CD14-positive monocyte (primary cell): ENCODE measurements around the gene PLPPR3. TPM values are rescaled to one million over a fixed set of nuclear protein-coding genes. Genes with fewer than 3 reads are reported as not detected.

Experiments
- DNase-seq, 3 donors: peaks; one replicate each; pipeline ENCODE4 v3.0.0-alpha.2; 2011 to 2022
- H2AFZ ChIP-seq: 2 replicates; pipeline ENCODE4 v1.6.0; 2012; ENCODE audit warnings: mild to moderate bottlenecking, low read depth, low read length, inconsistent platforms; ENCODE audit not compliant: insufficient read depth, poor library complexity, severe bottlenecking
- H3K27ac ChIP-seq, 2 donors: 1 replicate in 1 of 2; 2 replicates in 1 of 2; pipeline ENCODE4 v1.5.1; 2012 to 2013; ENCODE audit warnings: low read length in 2 of 2, control low read depth in 1 of 2, inconsistent platforms in 1 of 2, low read depth in 1 of 2, mild to moderate bottlenecking in 1 of 2
- H3K27me3 ChIP-seq, 2 donors: one replicate each; pipeline versions ENCODE4 v1.6.0 to v1.6.1; 2011 to 2013; ENCODE audit warnings: low read length in 2 of 2; ENCODE audit not compliant: control insufficient read depth in 2 of 2, insufficient read depth in 2 of 2
- H3K36me3 ChIP-seq, 2 donors: replicated peaks in 1 of 2; 1 replicate in 1 of 2; 2 replicates in 1 of 2; pipeline versions ENCODE4 v1.5.1 to v1.6.1; 2012 to 2013; ENCODE audit warnings: low read length in 2 of 2, control low read depth in 1 of 2, inconsistent platforms in 1 of 2, mild to moderate bottlenecking in 1 of 2; ENCODE audit not compliant: insufficient read depth in 2 of 2, control insufficient read depth in 1 of 2
- H3K4me1 ChIP-seq, 2 donors: 1 replicate in 1 of 2; 2 replicates in 1 of 2; pipeline versions ENCODE4 v1.5.1 to v1.6.1; 2012 to 2013; ENCODE audit warnings: low read length in 2 of 2, control low read depth in 1 of 2, inconsistent platforms in 1 of 2, mild to moderate bottlenecking in 1 of 2, moderate library complexity in 1 of 2; ENCODE audit not compliant: insufficient read depth in 2 of 2, control insufficient read depth in 1 of 2
- H3K4me2 ChIP-seq: replicated peaks from 2 replicates; pipeline ENCODE3; 2012; ENCODE audit warnings: low read length, moderate library complexity, mild to moderate bottlenecking; ENCODE audit not compliant: poor library complexity, severe bottlenecking; ENCODE audit errors: extremely low read depth
- H3K4me3 ChIP-seq, 3 experiments: fragments of 200-600 bp in 1 of 3; sonication (generic) in 1 of 3; replicated peaks in 1 of 3; 1 replicate in 2 of 3; 2 replicates in 1 of 3; pipeline ENCODE4 v1.5.1; 2011 to 2013; ENCODE audit warnings: low read length in 3 of 3, mild to moderate bottlenecking in 3 of 3, control low read depth in 2 of 3, low read depth in 2 of 3, inconsistent platforms in 1 of 3, moderate library complexity in 1 of 3
- H3K79me2 ChIP-seq: 2 replicates; pipeline ENCODE4 v1.6.0; 2012; ENCODE audit warnings: mild to moderate bottlenecking, control low read depth, inconsistent platforms, low read length, moderate library complexity; ENCODE audit not compliant: insufficient read depth
- H3K9ac ChIP-seq: 2 replicates; pipeline ENCODE4 v1.6.0; 2017; ENCODE audit warnings: low read length, mild to moderate bottlenecking; ENCODE audit not compliant: insufficient read depth, poor library complexity, severe bottlenecking
- H3K9me3 ChIP-seq, 2 donors: replicated peaks in 1 of 2; 1 replicate in 1 of 2; 2 replicates in 1 of 2; pipeline versions ENCODE4 v1.5.1 to v1.6.1; 2012 to 2013; ENCODE audit warnings: low read length in 2 of 2, control low read depth in 1 of 2; ENCODE audit not compliant: control insufficient read depth in 1 of 2, insufficient read depth in 1 of 2
- H4K20me1 ChIP-seq: 2 replicates; pipeline ENCODE4 v1.6.0; 2012; ENCODE audit warnings: mild to moderate bottlenecking, low read length, control low read depth, moderate library complexity; ENCODE audit not compliant: insufficient read depth
- H3K27ac Mint-ChIP-seq, 7 donors: one replicate each; pipeline ENCODE4 v1.8.0; 2020; ENCODE audit warnings: mild to moderate bottlenecking in 7 of 7, mixed read lengths in 7 of 7, moderate library complexity in 6 of 7, inconsistent platforms in 2 of 7
- H3K27me3 Mint-ChIP-seq, 3 donors: one replicate each; pipeline ENCODE4 v1.8.0; 2021 to 2022; ENCODE audit warnings: low read depth in 3 of 3, mild to moderate bottlenecking in 3 of 3, mixed read lengths in 3 of 3, moderate library complexity in 3 of 3, inconsistent platforms in 1 of 3
- H3K36me3 Mint-ChIP-seq, 2 donors: one replicate each; pipeline ENCODE4 v1.8.0; 2020; ENCODE audit warnings: mixed read lengths in 2 of 2, inconsistent platforms in 1 of 2, mild to moderate bottlenecking in 1 of 2
- H3K4me1 Mint-ChIP-seq: one replicate; pipeline ENCODE4 v1.8.0; 2020; ENCODE audit warnings: mild to moderate bottlenecking, mixed read lengths
- H3K4me3 Mint-ChIP-seq, 2 donors: one replicate each; pipeline ENCODE4 v1.8.0; 2020; ENCODE audit warnings: mild to moderate bottlenecking in 2 of 2, mixed read lengths in 2 of 2, moderate library complexity in 1 of 2
- H3K9me3 Mint-ChIP-seq, 7 donors: one replicate each; pipeline ENCODE4 v1.8.0; 2020 to 2022; ENCODE audit warnings: mixed read lengths in 7 of 7, mild to moderate bottlenecking in 6 of 7, moderate library complexity in 6 of 7, inconsistent platforms in 2 of 7
- WGBS: methylation state at CpG from one replicate; pipeline ENCODE4 v1.1.5; 2013; ENCODE audit warnings: missing lambda C conversion rate; ENCODE audit not compliant: insufficient coverage; 5-methylcytosine and 5-hydroxymethylcytosine counted together
- intact Hi-C, 2 donors: fragments of 100-400 bp; cut with micrococcal nuclease; formaldehyde crosslinking; loops; one replicate each; pipeline versions ENCODE4 v1.15.0 to v1.15.1; 2023
- polyA plus RNA-seq, 3 donors: library from polyadenylated mRNA; depleted of rRNA in 1 of 3; unstranded in 2 of 3; stranded (reverse) in 1 of 3; fragments of 300-500 nt in 2 of 3; fragments of >200 nt in 1 of 3; fragmentation: Illumina TruSeq in 2 of 3; gene quantifications; 1 replicate in 2 of 3; 2 replicates in 1 of 3; pipeline ENCODE4 v1.2.3, GENCODE V29; 2012 to 2021
- TF ChIP-seq, protein P1 (sequence below): fragments of 200-600 bp; IDR thresholded peaks from one replicate; pipeline ENCODE4 v1.8.0; 2022; ENCODE audit warnings: antibody characterized with exemption, mild to moderate bottlenecking

PLPPR3 gene
- polyA plus RNA-seq, 3 donors = 1.2 TPM; not detected in 2

DNA sequence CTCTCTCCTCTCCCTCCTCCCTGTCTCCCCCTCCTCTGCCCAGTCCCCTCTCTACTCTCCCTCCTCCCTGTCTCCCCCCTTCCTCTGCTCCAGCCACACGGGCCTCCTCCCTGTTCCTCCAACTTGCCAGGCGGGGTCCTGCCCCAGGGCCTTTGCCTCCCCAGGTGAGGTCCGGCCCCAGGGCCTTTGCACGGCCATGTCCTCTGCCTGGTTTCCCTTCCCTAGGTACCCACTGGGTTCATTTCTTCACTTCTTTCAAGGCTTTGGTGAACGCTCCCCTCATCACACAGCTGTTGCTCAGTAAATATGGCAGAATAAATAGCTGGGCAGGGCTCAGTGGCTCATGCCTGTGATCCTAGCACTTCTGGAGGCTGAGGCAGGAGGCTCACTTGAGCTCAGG lies 49.7 kb downstream of the PLPPR3 start:
- TF ChIP-seq, protein P1, sequence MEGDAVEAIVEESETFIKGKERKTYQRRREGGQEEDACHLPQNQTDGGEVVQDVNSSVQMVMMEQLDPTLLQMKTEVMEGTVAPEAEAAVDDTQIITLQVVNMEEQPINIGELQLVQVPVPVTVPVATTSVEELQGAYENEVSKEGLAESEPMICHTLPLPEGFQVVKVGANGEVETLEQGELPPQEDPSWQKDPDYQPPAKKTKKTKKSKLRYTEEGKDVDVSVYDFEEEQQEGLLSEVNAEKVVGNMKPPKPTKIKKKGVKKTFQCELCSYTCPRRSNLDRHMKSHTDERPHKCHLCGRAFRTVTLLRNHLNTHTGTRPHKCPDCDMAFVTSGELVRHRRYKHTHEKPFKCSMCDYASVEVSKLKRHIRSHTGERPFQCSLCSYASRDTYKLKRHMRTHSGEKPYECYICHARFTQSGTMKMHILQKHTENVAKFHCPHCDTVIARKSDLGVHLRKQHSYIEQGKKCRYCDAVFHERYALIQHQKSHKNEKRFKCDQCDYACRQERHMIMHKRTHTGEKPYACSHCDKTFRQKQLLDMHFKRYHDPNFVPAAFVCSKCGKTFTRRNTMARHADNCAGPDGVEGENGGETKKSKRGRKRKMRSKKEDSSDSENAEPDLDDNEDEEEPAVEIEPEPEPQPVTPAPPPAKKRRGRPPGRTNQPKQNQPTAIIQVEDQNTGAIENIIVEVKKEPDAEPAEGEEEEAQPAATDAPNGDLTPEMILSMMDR = no peak
- no peak overlapping the region for H3K4me3 Mint-ChIP-seq
- H3K36me3 ChIP-seq = no peaks in the 10 kb centered on the region
- H3K27ac ChIP-seq = no peak overlapping the region
- H3K36me3 Mint-ChIP-seq = no peaks in the 10 kb centered on the region
- H3K4me1 ChIP-seq = peaks cover 0 to 3% of the 10 kb centered on the region in 2 donors
- peaks cover 0 to 3% (median 0%) of the 10 kb centered on the region in 7 donors for H3K9me3 Mint-ChIP-seq
- H3K9me3 ChIP-seq = no peaks in the 10 kb centered on the region
- no peak overlapping the region for H3K9ac ChIP-seq
- peaks cover 4% of the 10 kb centered on the region for H3K4me1 Mint-ChIP-seq
- no peak overlapping the region for H3K4me2 ChIP-seq
- intact Hi-C loops = loop anchor here (5.0 to 10.0 kb wide), 3 partner anchors 80 to 213 kb away; partner anchors contain the start of genes WDR18 (in 2 of the 2) and ELANE (in 1 of the 2)
- no peak for DNase-seq
- no peaks in the 10 kb centered on the region for H4K20me1 ChIP-seq
- no peaks in the 10 kb centered on the region for H3K27me3 ChIP-seq
- no peaks in the 10 kb centered on the region for H3K79me2 ChIP-seq
- no peak overlapping the region for H3K4me3 ChIP-seq
- no peak overlapping the region for H3K27ac Mint-ChIP-seq
- 83% methylated on average over 4 of the region's 5 CpGs for WGBS
- no peak overlapping the region for H2AFZ ChIP-seq
- peaks cover 4 to 15% (median 14%) of the 10 kb centered on the region in 3 donors for H3K27me3 Mint-ChIP-seq

DNA sequence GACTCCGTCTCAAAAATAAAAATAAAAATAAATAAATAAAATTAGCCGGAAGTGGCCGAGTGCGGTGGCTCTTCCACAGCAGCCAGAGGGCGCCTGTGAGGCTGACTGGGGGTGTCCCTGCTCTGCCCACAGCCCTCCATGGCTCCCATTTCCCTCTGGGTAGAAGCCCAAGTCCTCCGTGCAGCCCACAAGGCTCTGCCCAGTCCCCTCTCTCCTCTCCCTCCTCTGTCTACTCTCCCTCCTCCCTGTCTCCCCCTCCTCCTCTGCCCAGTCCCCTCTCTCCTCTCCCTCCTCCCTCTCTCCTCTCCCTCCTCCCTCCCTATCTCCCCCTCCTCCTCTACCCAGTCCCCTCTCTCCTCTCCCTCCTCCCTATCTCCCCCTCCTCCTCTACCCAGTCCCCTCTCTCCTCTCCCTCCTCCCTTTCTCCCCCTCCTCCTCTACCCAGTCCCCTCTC lies 50.4 kb downstream of the PLPPR3 start:
- Mint-ChIP-seq H3K27me3 (peaks cover 4 to 15% (median 14%) of the 10 kb centered on the region in 3 donors), H3K27ac (no peak overlapping the region)
- peak; percentile 49 to 69 (median 51) for DNase-seq

More for the DNA sequence above, 50.4 kb downstream of the PLPPR3 start:
- H3K9me3 ChIP-seq = no peaks in the 10 kb centered on the region
- no peak overlapping the region for H2AFZ ChIP-seq
- 15% methylated on average over 5 of the region's 6 CpGs for WGBS
- no peak overlapping the region for H3K9ac ChIP-seq
- H3K36me3 Mint-ChIP-seq = no peaks in the 10 kb centered on the region
- no peaks in the 10 kb centered on the region for H3K27me3 ChIP-seq
- no peak overlapping the region for H3K4me2 ChIP-seq
- H3K79me2 ChIP-seq = no peaks in the 10 kb centered on the region
- no peak overlapping the region for H3K4me3 Mint-ChIP-seq
- peaks cover 0 to 3% (median 0%) of the 10 kb centered on the region in 7 donors for H3K9me3 Mint-ChIP-seq
- H3K4me1 ChIP-seq = peaks cover 0 to 3% of the 10 kb centered on the region in 2 donors
- no peaks in the 10 kb centered on the region for H4K20me1 ChIP-seq
- intact Hi-C loops = loop anchor here (2.0 to 10.0 kb wide), 4 partner anchors 81 to 213 kb away; partner anchors contain the start of genes WDR18 (in 2 of the 2) and ELANE (in 1 of the 2)
- H3K36me3 ChIP-seq = no peaks in the 10 kb centered on the region
- no peak overlapping the region for H3K27ac ChIP-seq
- TF ChIP-seq, protein P1 = peak; percentile 68
- H3K4me3 ChIP-seq = no peak overlapping the region
- H3K4me1 Mint-ChIP-seq = peaks cover 4% of the 10 kb centered on the region
